Activated CD4-positive, CD25-positive, alpha-beta regulatory T cell treated with anti-CD3 and anti-CD28 coated beads, Interleukin-2, amount 50 U/mL, for 16 hours (primary cell): ENCODE results near the gene GIMAP5.

ENCODE experiments used
- DNase-seq: peaks from one replicate; pipeline ENCODE4 v3.0.0-alpha.2; 2020; ENCODE audit warnings: low read depth, low spot score

GIMAP5 gene

DNA sequence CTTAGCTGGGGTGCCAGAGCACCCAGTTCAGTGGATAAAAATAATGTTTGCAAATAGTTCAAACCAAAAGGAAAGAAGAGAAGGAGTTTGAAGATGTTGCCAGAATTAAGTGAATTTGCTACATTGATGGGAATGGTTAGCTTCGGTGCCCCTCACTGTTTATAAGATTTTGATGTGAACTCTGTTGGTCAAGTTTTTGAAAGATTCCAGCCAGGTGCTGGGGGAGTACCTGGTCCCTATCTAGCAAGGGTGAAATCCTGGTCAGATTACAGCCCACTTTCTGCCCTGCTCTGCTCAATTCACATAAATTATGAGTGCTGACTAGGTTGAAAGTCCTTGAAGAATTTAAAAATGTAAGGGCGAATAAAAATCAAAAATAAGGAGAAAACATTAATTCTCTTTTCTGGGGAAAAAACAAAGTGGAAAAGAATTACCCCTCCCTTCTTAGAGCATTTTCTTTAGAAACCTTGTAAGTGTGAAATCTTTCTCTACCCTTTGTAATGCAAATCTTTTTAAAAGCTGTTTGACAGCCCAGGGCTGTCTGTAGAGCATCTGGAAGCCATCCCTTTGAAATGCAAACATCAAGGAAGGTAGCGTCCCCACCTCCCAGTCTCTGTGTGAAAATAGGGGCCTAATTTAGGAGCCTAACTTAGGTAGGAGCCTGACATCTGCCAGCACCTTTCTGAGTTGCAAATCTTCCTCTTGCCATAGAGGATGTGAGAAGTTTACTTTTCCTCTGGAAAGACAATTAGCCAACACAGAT, 1.4 kb upstream of the GIMAP5 start:
- no peak for DNase-seq

DNA sequence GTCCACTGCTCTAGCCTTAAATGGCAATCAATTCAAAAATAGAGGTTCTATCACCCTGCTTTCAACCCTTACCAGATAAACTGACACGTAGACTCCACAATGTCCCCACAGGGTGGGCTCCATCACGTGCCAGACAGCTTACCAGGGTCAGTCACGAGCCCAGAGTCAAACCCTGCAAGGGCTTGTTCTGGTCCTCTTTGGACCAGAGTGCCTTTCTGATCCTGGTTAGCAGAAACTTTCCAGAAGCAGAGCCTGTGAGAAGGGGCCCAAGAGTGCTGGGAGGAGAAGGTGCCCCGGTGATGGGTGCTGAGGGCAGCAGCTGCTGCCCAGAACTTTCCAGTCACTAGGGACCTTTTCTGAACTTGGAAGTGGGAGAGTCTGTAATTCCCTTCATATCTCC, 354 bp upstream of the GIMAP5 start:
- no peak for DNase-seq

GRCh38 chr7:150738092-150738491, 874 bp downstream of the GIMAP5 start:
- no peak for DNase-seq

- DNase-seq, result no peak
Measured at GRCh38 chr7:150738591-150739001, 1.4 kb downstream of the GIMAP5 start.

DNA sequence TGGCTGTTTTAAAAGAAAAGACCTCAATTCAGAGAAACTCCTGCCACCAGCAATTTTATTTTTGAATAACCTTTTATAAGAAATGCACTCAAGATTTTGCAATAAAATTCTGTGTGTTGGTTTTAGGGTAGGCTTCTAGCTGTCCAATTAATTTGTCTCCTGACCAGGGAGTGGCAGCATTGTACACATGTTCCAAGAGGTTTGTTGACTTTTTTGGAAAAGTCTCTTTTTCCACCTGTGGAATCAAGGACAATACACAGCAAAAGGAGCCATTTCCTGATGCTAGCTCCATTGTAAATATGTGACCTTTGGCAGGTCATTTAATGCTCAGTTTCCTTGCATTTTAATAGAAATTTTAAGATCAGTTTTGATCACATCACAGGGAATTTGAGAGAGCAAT, 1.8 kb downstream of the GIMAP5 start:
- DNase-seq, result no peak

GRCh38 chr7:150740053-150740452, 2.8 kb downstream of the GIMAP5 start:
- DNase-seq, result no peak

DNA sequence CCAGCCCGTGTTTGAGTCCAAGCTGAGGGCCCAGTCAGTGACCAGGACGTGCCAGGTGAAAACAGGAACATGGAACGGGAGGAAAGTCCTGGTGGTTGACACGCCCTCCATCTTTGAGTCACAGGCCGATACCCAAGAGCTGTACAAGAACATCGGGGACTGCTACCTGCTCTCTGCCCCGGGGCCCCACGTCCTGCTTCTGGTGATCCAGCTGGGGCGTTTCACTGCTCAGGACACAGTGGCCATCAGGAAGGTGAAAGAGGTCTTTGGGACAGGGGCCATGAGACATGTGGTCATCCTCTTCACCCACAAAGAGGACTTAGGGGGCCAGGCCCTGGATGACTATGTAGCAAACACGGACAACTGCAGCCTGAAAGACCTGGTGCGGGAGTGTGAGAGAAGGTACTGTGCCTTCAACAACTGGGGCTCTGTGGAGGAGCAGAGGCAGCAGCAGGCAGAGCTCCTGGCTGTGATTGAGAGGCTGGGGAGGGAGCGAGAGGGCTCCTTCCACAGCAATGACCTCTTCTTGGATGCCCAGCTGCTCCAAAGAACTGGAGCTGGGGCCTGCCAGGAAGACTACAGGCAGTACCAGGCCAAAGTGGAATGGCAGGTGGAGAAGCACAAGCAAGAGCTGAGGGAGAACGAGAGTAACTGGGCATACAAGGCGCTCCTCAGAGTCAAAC, 5.2 kb downstream of the GIMAP5 start:
- no peak for DNase-seq

DNA sequence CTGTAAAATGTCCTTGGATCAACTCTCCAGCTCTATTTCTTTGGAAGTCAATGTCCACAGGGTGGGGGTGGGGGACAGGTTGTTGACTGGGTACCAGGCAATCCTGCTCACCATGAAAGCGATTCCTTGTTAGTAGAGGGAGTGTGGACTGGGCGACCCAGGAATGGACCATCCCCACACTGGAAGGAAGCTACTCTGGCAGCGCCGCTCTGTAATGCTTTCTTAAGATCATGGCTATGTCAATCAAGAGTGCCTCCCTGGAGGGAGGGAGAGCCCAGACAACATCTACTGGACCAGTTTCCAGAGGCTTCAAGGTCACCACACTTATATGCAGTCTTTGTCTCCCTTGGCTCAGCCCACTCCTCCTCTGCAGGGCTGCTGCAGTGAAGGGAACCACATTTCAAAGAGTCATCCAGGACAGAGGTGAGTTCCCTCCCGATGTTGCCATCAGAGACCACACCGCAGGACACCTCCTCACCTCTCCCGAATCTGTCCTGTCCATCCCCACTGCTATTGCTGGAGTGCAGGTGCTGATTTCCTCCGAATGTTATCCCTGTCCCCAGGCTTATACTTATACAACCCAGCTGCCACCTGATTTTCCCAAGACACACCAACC, 6.9 kb downstream of the GIMAP5 start:
- no peak for DNase-seq

- no peak for DNase-seq
Measured at GRCh38 chr7:150745086-150745485, 7.9 kb downstream of the GIMAP5 start.

DNA sequence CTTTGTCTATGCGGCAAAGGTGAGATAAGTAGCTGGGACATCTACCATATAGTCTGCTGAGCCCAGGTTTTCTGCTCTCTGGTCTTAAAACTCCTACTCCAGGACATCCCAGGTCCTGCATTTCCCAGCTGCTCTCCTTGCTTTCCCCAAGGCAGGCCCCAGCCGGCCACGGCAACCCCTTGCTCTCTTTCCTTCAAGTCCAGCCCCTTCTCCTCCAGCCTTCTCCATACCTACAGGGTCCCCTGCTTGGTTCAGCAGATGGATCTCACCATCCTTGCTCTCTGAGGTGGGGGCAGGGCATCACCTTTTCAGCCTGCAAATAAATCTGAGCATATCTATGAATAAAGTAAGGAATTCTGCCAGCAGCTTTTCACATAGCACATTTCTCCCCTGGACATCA, 8.7 kb downstream of the GIMAP5 start:
- no peak for DNase-seq

DNA sequence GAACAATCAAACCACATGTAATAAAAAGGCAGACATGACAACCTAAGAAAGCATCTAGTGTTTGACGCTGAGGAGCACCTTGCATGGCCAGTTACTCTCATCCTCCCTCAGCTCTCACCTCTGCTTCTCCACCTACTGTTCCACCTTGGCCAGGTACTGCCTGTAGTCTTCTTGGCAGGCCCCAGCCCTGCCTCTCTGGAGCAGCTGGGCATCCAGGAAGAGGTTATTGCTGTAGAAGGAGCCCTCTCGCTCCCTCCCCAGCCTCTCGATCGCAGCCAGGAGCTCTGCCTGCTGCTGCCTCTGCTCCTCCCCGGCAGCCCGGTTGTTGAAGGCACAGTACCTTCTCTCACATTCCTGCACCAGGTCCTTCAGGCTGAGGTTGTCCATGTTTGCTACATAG, 9.7 kb downstream of the GIMAP5 start:
- DNase-seq, result no peak

- no peak for DNase-seq
Measured at GRCh38 chr7:150748376-150748775, 11.2 kb downstream of the GIMAP5 start.

DNA sequence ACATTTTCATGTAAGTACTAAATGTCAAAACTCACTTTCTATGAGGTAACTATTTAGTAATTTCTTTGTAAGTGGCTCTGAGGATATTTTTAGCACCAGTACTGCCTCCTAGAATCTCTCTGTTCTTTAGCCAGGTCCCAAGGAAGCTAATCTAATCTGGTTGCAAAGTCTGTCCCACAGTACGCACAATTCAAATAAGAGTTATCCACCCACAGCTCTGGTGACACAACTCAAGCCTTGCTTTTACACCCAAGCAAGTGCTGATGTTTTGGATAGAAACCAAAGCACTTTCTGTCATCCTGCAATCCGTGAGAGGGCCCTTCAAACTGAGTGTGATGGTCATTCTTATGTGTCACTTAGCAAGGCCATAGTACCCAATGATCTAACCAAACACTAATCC, 14.5 kb downstream of the GIMAP5 start:
- no peak for DNase-seq

- DNase-seq, result no peak
Measured at GRCh38 chr7:150753239-150753638, 16.0 kb downstream of the GIMAP5 start.

DNA sequence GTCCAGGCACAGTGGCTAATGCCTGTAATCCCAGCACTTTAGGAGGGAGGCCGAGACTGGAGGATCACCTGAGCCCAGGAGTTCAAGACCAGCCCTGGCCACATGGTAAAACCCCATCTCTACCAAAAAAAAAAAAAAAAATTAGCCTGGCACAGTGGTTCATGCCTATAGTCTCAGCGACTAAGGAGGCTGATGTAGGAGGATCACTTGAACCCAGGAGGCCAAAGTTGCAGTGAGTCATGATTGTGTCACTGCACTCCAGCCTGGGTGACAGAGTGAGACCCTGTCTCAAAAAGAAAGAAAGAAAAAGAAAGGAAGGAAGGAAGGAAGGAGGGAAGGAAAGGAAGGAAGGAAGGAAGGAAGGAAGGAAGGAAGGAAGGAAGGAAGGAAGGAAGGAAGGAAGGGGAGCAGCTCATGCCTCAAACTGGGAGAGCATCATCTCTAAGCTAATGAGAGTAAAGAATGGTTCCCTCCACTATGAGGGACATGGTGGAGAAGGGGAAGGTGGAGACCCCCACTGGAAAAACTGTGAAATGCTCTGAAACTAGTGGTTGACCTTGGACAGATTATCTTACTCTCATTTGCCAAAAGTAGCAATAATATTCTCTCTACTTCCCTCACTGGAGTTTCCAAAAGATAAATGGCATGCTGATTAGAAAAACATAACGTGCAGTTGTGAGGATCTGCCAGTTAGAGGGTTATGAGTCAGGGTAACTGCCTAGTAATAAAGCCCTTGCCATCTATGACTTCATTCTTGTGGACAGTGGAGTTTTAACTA, 16.8 kb downstream of the GIMAP5 start:
- no peak for DNase-seq

DNA sequence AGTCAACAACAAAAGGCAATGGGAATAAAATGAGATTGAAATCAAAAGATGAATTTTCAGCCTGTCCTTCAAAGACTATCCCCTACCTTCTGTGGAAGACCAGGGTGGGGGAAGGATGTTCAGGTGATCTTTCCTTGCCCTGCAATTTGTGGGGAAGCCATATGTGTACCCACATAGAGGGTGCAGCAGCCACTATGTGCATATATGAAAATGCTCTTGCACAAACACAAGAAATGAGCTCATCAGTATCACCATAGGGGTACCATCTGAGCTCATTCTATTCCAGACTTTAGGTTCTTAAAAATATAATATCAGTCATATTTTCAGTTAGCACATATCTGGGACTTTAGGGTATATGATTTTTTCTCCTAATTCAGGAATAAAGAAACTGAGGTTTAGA, 17.7 kb downstream of the GIMAP5 start:
- DNase-seq, result no peak

DNA sequence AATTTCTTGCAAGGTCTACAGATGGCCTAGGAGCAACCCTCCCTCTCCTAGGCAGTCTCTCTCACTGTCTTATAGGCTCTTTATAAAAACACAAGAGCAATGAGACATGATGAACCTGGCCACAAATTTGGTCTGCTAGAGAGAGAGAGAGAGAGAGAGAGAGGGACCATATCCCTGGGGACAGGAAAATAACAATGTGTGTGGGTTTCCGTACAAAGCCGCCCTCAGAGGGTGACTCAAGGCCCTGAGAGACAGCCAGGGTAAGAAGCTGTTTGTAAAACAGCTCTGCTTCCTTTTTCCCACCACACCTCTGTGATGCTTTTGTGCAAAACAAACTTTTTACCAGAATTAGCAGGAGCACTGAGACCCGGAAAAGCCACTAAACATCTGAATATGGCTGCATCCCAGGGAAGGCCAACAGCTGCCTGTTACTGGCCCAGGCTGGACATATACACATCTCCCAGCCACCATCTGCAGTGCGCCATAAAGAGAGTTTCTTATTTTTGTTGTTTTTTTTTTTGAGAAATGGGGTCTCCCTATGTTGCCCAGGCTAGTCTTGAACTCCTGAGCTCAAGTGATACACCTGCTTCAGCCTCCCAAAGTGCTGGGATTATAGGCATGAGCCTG, 18.4 kb downstream of the GIMAP5 start:
- peak; percentile 40 for DNase-seq

DNA sequence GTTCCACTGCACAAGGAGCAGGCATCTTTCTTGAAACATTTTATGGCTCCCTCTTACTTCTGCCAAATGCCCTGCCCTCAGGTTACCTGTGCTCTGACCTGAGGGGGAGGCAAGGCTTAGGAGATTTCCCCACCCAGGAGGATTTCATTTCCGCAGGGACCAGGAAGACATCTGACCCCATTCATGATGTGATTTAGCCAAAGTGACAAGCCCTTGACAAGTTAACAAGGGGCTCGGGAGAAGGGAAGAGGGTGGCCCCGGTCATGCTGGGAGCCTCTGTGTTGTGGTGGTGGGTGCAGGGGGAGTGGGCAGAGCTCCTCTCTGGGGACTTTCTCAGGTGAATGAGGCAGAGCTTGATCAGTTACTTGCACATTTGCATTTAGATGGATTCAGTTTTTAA, 18.9 kb downstream of the GIMAP5 start:
- DNase-seq, result no peak

DNA sequence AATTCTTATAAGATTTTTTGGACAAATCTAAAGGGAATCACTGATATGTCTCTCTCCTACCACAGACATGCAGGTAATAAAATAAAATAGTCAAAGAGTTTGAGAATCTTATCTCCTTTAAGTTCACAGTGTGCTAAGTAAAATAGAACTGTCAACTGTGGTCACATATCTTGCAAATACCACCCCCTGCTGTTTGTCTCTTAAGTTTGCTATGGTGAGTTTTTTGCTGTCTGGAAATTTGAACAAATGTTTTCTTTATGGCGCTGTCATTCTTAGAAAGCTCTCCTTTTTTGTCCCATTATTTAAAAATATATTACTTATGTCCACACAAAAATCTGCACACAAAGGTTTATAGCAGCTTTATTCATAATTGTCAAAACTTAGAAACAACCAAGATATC, 19.6 kb downstream of the GIMAP5 start:
- no peak for DNase-seq

DNA sequence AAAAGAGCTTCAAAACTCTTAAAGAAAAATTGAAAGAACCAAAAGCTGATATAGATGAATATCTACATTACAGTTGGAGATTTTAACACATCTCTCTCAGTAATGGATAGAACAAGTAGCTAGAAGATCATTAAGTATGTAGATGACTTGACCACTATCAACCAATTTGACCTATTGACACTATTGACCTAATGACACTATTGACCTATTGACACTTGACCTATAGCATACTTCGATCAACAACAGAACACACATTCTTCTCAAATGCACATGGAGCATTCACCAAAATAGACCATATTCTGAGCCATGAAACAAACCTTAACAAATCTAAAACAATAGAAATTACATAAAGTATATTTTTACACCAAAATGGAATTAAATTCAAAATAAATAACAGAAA, 22.3 kb downstream of the GIMAP5 start:
- DNase-seq, result no peak

- no peak for DNase-seq
Measured at GRCh38 chr7:150766334-150766709, 29.1 kb downstream of the GIMAP5 start.

GRCh38 chr7:150769768-150770167, 32.5 kb downstream of the GIMAP5 start:
- no peak for DNase-seq
